Posterior vena cava (tissue), 2 donors: ENCODE results near the gene RGP1. TPM values are rescaled to one million over a fixed set of nuclear protein-coding genes. Genes with fewer than 3 reads are reported as not detected.

Source experiments
- DNase-seq: peaks from one replicate; pipeline ENCODE4 v3.0.0-alpha.2; 2020; ENCODE audit warnings: low spot score
- intact Hi-C, 2 donors: fragments of 100-400 bp; cut with DNase I; formaldehyde crosslinking; loops; one replicate each; pipeline versions ENCODE4 v1.14.1 to v1.14.2; 2022 to 2023
- long read RNA-seq, 2 donors: library from polyadenylated mRNA; unstranded; transcript quantifications; one replicate each; pipeline ENCODE4 v2.0.0, GENCODE V29; 2020 to 2021
- total RNA-seq, 2 donors: library from RNA; stranded (reverse); fragmentation: NEBNext Ultra II Directional; extraction: Animal tissue kit (Norgen Biotek cat#: 25700); gene quantifications; one replicate each; pipeline ENCODE4 v1.2.1, GENCODE V29; 2021
- donor health status: DM: yes; HTN: yes; CAD: no.
- donor health status: DM: yes; HTN: yes; CAD: no.

Gene RGP1, protein sequence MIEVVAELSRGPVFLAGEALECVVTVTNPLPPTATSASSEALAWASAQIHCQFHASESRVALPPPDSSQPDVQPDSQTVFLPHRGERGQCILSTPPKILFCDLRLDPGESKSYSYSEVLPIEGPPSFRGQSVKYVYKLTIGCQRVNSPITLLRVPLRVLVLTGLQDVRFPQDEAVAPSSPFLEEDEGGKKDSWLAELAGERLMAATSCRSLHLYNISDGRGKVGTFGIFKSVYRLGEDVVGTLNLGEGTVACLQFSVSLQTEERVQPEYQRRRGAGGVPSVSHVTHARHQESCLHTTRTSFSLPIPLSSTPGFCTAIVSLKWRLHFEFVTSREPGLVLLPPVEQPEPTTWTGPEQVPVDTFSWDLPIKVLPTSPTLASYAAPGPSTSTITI
- total RNA-seq: 10 to 100 TPM; 27.8 to 29.5 TPM
- long read RNA-seq, donor 1, partial matches to known transcripts: 1 of 6 reads
- long read RNA-seq, donor 1, other reads (novel, unspliced or antisense): 5 of 6 reads
- long read RNA-seq, donor 2, full-length matches to known transcripts: 2 of 6 reads
- long read RNA-seq, donor 2, partial matches to known transcripts: 0 of 6 reads
- long read RNA-seq, donor 2, other reads (novel, unspliced or antisense): 4 of 6 reads

DNA sequence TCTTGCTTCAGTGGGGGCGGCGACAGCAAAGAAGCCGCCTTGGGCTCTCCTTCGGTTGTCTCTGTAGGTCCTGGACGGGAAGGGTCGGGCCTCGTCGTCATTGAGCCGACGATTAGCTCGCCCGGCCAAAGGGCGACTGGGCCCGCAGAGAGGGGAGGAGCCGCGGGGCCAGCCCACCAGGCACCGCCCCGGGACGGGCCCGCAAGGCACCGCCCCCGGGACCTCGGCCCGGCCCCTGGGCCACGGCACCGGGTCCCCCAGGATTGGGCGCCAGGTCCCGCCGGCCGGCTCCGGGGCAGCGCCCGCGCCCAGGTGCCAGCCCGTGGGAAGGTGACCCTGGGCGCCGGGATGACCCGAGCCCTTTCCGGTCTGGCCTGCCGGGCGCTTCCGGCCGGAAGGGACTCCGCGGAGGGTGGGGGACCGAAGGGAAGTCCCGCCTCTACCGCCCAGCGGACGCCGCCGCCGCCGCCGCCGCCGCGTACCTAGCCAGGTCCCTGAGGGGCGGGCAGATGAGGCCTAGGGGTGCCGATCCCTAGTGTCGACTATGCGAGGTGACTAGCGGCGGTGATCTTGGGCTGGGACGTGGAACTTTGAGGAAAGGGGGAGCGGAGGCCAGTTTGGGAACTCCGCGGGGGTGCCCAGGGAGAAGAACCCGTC lies at the start of gene RGP1, which contains the start of gene GBA2:
TSS of gene RGP1 (plus strand) at position 430 of the 657 bp plus-strand sequence. CDS start 469 bp downstream, outside the sequence.
TSS of gene GBA2 (minus strand) at position 371 of the 657 bp plus-strand sequence. CDS start 524 bp downstream, outside the sequence.
- peak; percentile 94 for DNase-seq
- intact Hi-C loops: loop anchor here in 1 of 2 donors (5.0 kb wide), 1 partner anchor 52 kb away; no protein-coding TSS in a partner anchor

DNA sequence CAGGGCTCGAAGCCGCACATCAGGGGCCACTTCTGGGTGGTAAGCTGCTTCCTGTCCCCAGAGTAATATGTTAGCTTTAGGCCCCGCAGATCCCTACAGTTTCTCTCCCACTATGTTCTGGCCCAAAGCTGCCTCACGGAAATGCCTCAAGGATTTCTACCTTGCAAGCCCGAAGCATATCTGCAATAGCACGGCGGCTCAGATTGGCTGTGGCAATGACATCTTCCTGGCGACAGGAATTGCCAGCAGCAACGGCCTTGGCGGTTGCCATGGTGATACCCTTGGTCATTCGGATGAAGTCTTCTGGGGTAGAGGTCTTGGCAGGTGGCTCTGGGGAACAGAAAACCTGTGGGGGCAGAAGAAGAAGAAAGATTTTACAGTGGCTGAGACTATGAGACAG lies 49.1 kb upstream of the RGP1 start:
- peak; percentile 58 for DNase-seq
- intact Hi-C loops: no loop called here

DNA sequence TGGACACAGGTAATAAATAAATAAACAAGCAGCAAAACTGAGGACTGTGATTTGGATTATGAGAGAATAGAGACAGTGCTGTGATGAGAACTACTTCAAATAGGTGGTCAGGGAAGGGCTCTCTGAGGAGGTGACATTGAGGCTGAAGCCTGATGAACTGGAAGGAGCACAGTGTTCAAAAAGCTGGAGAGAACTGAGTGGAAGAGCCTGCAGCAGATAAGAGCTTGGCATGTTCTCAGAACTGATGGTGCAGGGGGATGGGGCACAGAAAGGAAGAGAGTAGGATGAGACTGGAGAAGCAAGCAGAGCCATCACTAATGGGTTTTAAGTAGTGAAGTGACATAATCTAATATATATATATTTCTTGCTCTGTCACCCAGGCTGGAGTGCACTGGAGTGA lies 48.1 kb upstream of the RGP1 start:
- DNase-seq: no peak
- intact Hi-C loops: no loop called here

DNA sequence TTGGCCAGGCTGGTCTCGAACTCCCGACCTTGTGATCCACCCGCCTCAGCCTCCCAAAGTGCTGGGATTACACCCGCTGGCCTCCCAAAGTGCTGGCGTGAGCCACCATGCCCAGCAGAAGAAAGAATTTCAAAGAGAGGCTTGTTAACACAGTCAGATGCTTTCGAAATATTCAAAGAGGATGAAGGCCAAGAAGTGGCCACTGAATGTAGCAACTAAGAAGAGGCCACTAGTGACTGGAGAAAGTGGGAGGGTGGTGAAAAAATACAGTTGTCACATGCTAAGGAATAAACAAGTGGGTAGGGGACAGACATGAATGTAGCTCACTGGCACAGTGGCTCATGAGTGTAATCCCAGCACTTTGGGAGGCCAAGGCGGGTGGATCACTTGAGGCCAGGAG lies 46.4 kb upstream of the RGP1 start:
- DNase-seq: peak; percentile 35

DNA sequence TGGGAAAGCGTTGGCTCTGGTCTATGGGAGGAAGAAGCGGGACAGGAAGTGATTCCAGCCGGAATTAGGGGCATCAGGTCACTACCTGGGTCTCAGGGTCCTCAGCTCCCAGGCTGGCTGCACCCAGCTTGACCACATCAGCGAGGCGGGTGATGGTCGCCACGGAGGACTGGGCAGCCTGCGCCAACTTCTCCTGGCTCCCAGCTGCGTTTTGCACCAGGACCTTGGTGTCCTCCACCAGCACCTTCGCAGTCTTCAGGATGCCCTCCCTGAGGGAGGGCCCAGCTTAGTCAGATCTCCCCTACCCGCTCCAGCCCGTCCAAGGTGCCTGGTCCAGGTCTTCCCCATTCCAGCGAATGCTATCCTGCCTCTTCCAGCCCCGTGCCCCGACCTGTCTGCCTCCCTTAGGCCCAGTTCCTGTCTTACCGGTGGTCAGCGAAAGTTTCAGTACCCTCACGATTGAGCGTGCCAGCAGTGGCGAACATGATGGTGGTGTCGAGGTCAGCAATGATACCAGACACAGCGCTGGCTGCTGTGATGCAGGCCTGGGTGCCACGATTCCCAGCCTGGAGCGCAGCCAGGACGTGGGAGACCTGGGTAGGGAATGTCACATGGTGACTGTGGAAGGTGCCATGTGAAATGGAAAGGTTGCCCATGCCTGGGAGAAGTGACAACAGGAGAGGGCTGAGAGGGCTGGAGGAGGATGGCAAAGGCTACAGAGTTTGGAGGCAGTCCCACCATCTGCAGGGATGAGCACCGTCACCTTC lies 45.0 kb upstream of the RGP1 start:
- intact Hi-C loops: loop anchor here in 1 of 2 donors (2.0 kb wide), 1 partner anchor 19 kb away; no protein-coding TSS in a partner anchor
- DNase-seq: peak; percentile 64

More for the DNA sequence above, 46.4 kb upstream of the RGP1 start:
- intact Hi-C loops: loop anchor here in 1 of 2 donors (2.0 kb wide), 1 partner anchor 20 kb away; no protein-coding TSS in a partner anchor

DNA sequence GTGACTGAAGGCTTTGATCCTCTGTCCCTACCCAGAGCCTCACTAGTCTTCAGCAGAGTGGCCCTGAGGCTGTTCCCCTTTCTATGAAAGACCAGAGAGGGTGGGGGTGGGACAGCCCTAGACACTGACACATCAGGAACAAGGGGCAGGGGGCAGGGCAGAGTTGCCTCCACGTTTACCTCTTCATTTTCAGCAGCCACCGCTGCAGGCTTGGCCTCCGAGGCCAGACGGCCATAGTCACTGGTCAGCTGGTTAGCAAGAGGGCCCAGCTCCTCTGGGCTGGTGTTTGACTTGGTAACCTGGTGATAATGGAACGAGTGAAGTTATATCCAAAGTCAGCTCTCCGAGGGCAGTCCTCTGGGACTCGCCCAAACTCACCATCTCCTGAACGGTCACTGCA lies 43.7 kb upstream of the RGP1 start:
- intact Hi-C loops: no loop called here
- DNase-seq: peak; percentile 77

DNA sequence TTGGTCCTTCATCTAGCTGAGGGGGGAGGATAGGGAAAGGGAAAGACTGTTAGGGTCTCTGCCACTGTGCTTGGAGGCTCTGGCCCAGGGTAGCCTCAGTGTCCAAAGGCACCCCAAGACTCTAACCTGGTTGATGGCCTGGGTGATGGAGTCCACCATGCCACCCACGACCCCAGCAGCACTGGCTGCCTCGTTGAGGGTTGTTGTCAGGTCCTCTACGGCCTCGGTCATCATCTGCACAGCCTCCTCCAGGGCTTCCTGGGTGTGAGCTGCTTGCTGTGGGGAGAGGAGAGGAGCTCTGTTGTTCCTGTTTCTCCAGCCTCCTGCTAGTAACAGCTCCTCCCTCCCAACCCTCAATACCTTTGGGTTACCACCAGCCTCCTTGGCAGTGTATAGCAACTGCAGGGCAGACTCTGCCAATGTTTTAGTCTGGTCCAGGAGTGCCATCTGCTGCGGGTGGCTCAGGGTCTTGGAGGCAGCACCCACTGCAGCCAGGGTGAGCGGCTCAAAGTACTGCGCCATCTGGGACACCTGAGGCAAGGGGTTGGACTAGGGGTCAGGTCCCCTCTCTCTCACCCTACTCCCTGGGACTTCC lies 43.2 kb upstream of the RGP1 start:
- DNase-seq: peak; percentile 49
- intact Hi-C loops: loop anchor here in 1 of 2 donors (2.0 kb wide), 1 partner anchor 217 kb away; no protein-coding TSS in a partner anchor

DNA sequence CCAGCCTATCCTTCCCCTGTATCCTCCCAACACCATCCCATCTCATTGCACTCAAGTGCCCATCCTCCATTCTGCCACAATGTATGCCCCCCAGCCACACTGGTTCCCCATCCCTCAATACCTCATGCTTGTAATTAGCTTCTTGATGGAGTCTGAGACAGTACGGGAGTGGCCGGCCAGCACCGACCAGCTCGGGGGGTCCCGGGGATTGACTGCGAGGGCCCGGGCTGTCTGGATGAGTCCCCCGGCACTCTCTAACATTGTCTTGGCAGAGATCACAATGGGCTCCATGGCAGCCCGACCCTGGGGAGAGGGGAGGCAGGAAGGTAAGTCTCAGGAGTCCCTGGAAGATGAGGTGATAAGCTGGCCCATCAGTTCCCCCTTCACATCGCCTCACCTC lies 42.1 kb upstream of the RGP1 start:
- intact Hi-C loops: loop anchor here in 1 of 2 donors (2.0 kb wide), 1 partner anchor 218 kb away; no protein-coding TSS in a partner anchor
- peak; percentile 53 for DNase-seq

DNA sequence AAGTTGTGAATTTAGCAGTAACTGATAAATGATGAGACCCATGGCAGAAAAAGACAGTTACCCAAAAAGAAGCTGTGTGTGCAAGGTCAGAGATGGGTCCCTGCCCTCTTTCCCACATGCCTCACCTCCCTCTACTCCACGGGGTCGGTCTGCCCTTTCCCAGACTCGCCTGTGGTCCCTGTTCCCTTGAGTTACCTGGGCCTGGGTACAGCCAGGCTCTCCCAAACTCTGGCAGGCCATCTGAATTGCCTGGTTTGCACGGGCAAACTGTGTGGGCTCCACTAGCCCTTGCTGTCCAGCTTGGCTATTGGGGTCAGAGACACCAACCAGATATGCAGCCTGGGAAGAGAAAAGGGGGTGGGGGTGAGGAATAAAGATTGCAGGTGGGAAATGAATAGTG lies 40.9 kb upstream of the RGP1 start:
- DNase-seq: peak; percentile 52
- intact Hi-C loops: no loop called here

DNA sequence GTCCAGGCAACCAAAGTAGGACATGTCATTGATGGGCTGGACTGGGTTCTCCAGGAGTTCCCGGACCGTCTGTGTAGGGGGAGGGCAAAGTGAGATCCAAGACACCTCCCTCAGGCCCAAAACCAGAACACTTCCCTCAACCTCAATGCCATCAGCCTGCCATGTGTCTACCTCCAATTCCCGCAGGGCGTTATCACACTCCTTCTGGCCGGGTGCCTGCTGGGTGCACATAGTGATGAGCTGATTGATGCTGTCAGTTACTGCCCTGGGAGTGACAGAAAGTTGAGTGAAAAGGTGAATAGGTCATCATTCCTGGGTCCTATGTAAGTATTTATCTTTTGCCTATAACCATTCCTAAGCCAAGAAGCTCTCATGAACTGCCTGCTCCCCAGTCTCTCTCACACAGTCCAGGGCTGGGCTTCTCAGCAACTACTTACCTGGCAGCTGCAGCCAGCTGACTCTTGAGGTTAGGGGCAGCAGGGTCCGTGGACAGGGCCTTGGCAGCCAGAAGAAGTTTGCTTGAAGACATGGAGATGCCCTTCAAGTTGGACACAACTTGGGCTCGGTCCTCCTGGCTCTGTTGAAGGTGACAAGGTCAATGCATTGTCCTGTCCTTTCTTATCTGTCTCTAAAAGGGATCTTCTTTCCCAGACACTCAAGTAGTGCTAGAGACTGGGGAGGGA lies 38.1 kb upstream of the RGP1 start:
- intact Hi-C loops: no loop called here
- DNase-seq: no peak

DNA sequence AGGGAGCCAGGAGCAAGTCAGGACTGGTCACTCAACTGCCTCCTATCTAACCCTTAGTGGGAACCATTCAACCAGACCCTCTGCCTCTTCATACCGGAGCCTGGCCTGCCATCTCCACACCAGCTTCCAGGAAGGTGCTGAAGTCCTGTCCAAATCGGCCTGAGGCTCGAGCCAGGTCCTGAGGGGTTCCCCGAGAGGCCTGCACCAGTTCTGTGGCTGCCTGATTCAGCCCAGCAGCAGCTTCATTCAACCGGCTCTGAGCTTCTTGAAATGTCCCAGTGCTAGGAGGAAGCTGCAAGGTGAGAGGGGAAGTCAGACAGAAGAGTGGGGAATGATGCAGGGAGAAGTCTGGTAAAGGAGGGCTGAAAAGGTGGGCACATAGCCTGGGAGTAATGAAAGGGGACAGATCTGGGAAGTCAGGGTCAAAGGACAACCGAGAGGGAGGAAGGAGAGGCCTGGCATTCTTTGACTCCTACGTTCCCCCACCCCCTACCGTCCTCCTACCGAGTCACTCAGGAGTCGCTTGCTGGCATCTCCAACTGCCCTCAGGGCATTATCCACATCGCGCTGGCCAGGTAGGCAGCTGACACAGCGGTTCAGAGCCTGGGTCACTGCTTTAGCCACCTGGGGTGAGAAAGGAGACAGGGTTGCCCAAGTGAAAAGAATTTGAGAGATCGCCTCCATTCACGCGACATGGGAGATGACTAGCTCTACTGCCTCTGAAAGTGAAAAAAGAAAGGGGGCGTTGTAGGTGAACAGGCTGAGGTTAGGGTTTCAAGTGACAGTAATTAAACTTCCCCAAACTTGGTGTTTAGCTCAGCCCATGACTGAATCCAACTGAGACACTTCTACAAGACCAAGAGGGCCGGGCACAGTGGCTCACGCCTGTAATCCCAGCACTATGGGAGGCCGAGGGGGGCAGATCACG lies 37.3 kb upstream of the RGP1 start:
- peak; percentile 40 for DNase-seq
- intact Hi-C loops: no loop called here

DNA sequence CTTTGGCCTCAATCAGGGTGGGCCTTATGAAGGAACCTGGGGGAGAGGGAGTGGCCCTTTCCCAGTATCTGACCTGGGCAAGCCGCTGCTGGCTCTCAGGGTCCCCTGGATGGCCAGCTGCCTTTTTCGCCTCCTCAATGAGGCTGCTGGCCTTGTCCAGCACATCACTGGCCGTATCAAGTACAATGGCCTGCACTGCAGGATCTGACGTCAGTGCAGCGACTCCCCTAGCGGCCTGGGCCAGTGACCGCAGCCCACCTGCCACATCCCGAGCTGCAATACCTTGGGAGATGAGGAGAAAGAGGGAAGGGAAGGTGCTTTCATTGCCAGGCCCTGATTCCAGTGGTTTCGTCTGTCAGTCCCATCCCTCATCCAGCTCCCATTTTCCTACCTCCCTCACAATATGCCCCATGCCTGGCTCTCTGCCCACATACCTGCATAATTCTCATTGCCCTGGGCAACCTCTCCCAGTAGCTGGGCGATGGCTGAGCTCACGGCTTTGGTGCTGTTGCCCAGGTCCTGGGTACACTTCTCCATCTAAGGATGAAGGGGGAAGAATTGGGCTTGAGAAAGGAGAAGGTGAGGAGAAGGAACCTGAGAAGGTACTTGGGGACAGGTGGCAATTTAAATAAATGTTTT lies 36.2 kb upstream of the RGP1 start:
- DNase-seq: no peak
- intact Hi-C loops: no loop called here

DNA sequence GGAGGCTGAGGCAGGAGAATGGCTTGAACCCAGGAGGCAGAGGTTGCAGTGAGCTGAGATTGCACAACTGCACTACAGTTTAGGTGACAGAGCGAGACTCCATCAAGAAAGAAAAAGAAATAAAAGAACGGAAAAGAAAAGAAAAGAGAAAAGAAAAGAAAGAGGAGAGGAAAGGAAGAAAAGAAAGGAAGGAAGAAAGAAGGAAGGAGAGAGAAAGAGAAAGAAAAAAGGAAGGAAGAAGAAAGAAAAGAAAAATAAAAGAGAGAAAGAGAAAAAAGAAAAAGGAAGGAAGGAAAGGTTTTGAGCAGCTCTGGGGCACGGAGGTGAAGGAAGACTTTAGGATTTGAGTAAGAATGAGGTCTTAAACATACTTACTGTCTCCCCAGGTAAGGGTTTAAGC lies 35.5 kb upstream of the RGP1 start:
- DNase-seq: no peak
- intact Hi-C loops: no loop called here

DNA sequence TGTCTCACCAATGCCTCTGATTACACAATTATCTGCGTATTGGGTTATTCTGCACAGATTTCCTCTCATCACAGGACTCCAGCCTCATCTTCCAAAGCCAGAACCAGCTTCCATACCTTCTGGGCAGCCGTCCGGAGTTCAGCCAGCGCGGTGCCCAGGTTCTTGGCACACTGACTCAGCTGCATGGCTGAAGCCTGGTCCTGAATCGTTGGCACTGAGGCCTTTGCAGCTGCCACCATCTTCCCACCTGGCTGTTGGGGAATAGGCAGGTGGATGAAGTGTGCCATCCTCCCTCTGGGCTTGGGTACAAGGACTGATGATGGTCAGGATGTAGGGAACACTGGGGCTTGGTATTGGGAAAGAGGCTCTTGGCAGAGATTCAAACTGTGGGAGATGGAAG lies 35.0 kb upstream of the RGP1 start:
- intact Hi-C loops: no loop called here
- no peak for DNase-seq

DNA sequence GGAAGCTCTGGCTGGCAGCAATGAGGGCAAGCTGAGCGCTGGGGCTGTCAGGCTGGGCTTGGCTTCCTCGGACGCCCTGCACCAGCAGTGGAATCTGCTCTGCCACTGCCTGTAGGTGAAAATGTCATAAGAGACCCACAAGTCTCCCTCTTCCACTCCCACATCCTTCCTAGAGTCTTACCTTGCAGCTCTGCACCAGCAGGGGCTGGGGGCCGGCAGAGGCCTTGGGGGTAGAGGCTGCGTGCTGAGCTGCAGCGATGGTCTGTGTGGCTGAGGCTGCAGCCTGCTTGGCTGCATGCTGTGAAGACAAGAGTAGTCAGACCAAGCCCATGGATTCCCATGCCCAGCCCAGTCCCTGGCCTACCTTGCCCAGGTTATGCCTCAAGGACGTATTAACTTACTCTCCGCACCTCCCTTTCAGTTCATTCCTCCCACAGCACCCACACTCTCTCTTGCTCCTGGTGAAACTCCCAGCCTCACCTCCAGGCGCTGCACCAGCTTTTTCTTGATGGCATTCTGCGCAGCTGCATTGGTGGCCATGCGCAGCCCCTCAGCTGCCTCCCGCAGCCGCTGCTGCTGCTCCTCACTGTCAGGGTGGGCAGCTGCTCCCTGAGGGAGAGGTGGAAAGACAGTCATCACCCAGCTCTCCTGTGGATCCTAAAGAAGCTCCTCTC lies 34.4 kb upstream of the RGP1 start:
- no peak for DNase-seq
- intact Hi-C loops: no loop called here

DNA sequence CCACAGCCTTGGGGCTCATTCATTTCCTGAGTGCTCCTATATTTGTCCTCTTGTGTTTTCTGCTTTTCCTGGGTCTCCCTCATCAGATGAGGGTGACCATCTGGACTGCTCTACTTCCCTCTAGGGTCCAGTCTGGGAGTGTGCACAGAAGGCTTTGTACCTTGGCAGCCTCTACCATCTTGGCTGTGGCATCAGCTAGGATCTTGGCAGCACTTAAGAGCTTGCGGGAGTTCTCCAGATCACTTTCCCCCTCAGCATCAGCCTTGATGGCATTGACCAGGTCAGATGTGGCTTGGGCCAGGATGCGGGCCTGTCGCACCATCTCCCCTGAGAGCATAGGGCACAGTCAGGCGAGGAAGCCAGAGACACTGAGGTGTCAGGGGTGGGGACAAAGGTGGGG lies 32.9 kb upstream of the RGP1 start:
- DNase-seq: peak; percentile 62
- intact Hi-C loops: no loop called here
